HCT116 (cell line): ENCODE results near the gene SLC5A1. TPM values are rescaled to one million over a fixed set of nuclear protein-coding genes. Genes with fewer than 3 reads are reported as not detected.

Experiments
- ATAC-seq: fragments of 200-7000 bp; cut with Tn5 transposase; 2 replicates; pipeline ENCODE4 v1.9.1; 2020; ENCODE audit warnings: mild to moderate bottlenecking, moderate library complexity
- BruUV-seq: library from RNA; stranded (reverse); fragments of 400-500 nt; replicated peaks from 2 replicates; lab custom pipeline; 2021; lab: Mats Ljungman, UMichigan
- CTCF ChIA-PET: fragments of 300-600 bp; sonication (Branson Sonifier 250); formaldehyde crosslinking; loops from one replicate; lab custom pipeline; 2021; ENCODE audit warnings: antibody characterized with exemption; lab: Charles Lee
- POLR2A ChIA-PET: fragments of 300-600, 350-600 bp; sonication (Branson Sonifier 250); formaldehyde crosslinking; loops from one replicate; lab custom pipeline; 2021; ENCODE audit warnings: antibody characterized with exemption; lab: Charles Lee
- RAD21 ChIA-PET, 2 experiments: fragments of 300-600 bp; sonication (Branson Sonifier 250); formaldehyde crosslinking; loops; one replicate each; lab custom pipeline; 2023; ENCODE audit warnings: low total read pairs in 2 of 2; ENCODE audit not compliant: uncharacterized antibody in 2 of 2, unreplicated experiment in 2 of 2, low non-redundant PET in 1 of 2; lab: Charles Lee
- DNase-seq: peaks from one replicate; pipeline ENCODE4 v3.0.0-alpha.2; 2010; ENCODE audit warnings: low read depth, low spot score
- H2AFZ ChIP-seq: fragments of 200-600 bp; shearing (Covaris generic), sonication (generic); 2 replicates; pipeline ENCODE4 v1.6.1; 2017; ENCODE audit warnings: low read depth, mixed run types, mixed read lengths, antibody characterized with exemption, low read length; ENCODE audit not compliant: poor library complexity, severe bottlenecking
- H3K27ac ChIP-seq: 2 replicates; pipeline ENCODE4 v1.5.1; 2012; ENCODE audit warnings: low read depth, low read length
- H3K27me3 ChIP-seq: fragments of 200-600 bp; sonication (generic); 2 replicates; pipeline ENCODE4 v1.6.1; 2016; ENCODE audit warnings: mixed run types, low read length, mixed read lengths; ENCODE audit not compliant: insufficient read depth
- H3K36me3 ChIP-seq, 2 experiments: fragments of 200-500 bp in 1 of 2; fragments of 200-600 bp in 1 of 2; sonication (Bioruptor generic) in 1 of 2; sonication (generic) in 1 of 2; 2 replicates each; pipeline versions ENCODE4 v1.5.1 to v1.6.1; 2014 to 2016; ENCODE audit warnings: low read length in 2 of 2, inconsistent platforms in 1 of 2, mixed read lengths in 1 of 2, mixed run types in 1 of 2; ENCODE audit not compliant: insufficient read depth in 2 of 2, control insufficient read depth in 1 of 2
- H3K4me1 ChIP-seq, 2 experiments: fragments of 200-600 bp in 1 of 2; sonication (generic) in 1 of 2; 2 replicates each; pipeline versions ENCODE4 v1.5.1 to v1.6.1; 2012 to 2017; ENCODE audit warnings: low read length in 2 of 2, inconsistent platforms in 1 of 2, mild to moderate bottlenecking in 1 of 2, mixed read lengths in 1 of 2, mixed run types in 1 of 2, moderate library complexity in 1 of 2; ENCODE audit not compliant: insufficient read depth in 2 of 2, control insufficient read depth in 1 of 2
- H3K4me2 ChIP-seq: fragments of 200-600 bp; sonication (generic); 2 replicates; pipeline ENCODE4 v1.6.1; 2017; ENCODE audit warnings: mixed run types, low read length, mixed read lengths
- H3K4me3 ChIP-seq, 2 experiments: fragments of 200-600 bp in 1 of 2; sonication (generic) in 1 of 2; replicated peaks in 1 of 2; 2 replicates each; pipeline ENCODE4 v1.5.1; 2011 to 2016; ENCODE audit warnings: low read length in 2 of 2, control low read depth in 1 of 2, low read depth in 1 of 2, mild to moderate bottlenecking in 1 of 2, mixed read lengths in 1 of 2, mixed run types in 1 of 2
- H3K79me2 ChIP-seq: fragments of 200-600 bp; sonication (generic); 2 replicates; pipeline ENCODE4 v1.6.1; 2017; ENCODE audit warnings: mild to moderate bottlenecking, mixed run types, low read length, moderate library complexity, mixed read lengths; ENCODE audit not compliant: insufficient read depth
- H3K9ac ChIP-seq: fragments of 200-600 bp; sonication (generic); 2 replicates; pipeline ENCODE4 v1.6.1; 2016; ENCODE audit warnings: low read length, mixed read lengths
- H3K9me2 ChIP-seq: fragments of 200-600 bp; sonication (generic), shearing (Covaris generic); 2 replicates; pipeline ENCODE4 v1.6.1; 2017; ENCODE audit warnings: mixed run types, mild to moderate bottlenecking, moderate library complexity; ENCODE audit not compliant: insufficient read depth
- H3K9me3 ChIP-seq, 2 experiments: fragments of 200-500 bp in 1 of 2; fragments of 200-600 bp in 1 of 2; sonication (Bioruptor generic) in 1 of 2; sonication (generic) in 1 of 2; 2 replicates each; pipeline ENCODE4 v1.6.1; 2014 to 2017; ENCODE audit warnings: low read length in 2 of 2, mixed read lengths in 2 of 2, inconsistent platforms in 1 of 2, low read depth in 1 of 2, mild to moderate bottlenecking in 1 of 2, mixed run types in 1 of 2, moderate library complexity in 1 of 2; ENCODE audit not compliant: control insufficient read depth in 1 of 2, insufficient read depth in 1 of 2
- H4K20me1 ChIP-seq: fragments of 200-600 bp; sonication (generic), shearing (Covaris generic); 2 replicates; pipeline ENCODE4 v1.6.1; 2017; ENCODE audit warnings: mixed run types, mild to moderate bottlenecking, moderate library complexity; ENCODE audit not compliant: insufficient read depth
- CEBPB ChIP-seq: IDR thresholded peaks from 2 replicates; pipeline ENCODE4 v1.6.1; 2012; ENCODE audit warnings: low read depth
- EGR1 ChIP-seq: IDR thresholded peaks from 2 replicates; pipeline ENCODE4 v1.6.1; 2012; ENCODE audit warnings: low read depth
- FOSL1 ChIP-seq: IDR thresholded peaks from 2 replicates; pipeline ENCODE4 v1.6.1; 2012; ENCODE audit warnings: low read depth
- JUND ChIP-seq: IDR thresholded peaks from 2 replicates; pipeline ENCODE4 v1.6.1; 2012
- SIN3A ChIP-seq: IDR thresholded peaks from 2 replicates; pipeline ENCODE4 v1.6.1; 2012; ENCODE audit warnings: low read depth
- SP1 ChIP-seq: IDR thresholded peaks from 2 replicates; pipeline ENCODE4 v1.6.1; 2012; ENCODE audit warnings: low read depth
- TCF7L2 ChIP-seq: IDR thresholded peaks from 2 replicates; pipeline ENCODE4 v1.7.0; 2011; ENCODE audit warnings: borderline replicate concordance, inconsistent platforms; ENCODE audit not compliant: insufficient read depth, insufficient read length; ENCODE audit errors: extremely low read depth
- ZFX ChIP-seq: fragments of 450-650 bp; IDR thresholded peaks from 2 replicates; pipeline ENCODE4 v1.6.1; 2017
- intact Hi-C: fragments of 100-400 bp; cut with micrococcal nuclease; formaldehyde crosslinking; loops from 2 replicates; pipeline ENCODE4 v1.10.0; 2022
- total RNA-seq: library from RNA; stranded (reverse); gene quantifications from one replicate; pipeline ENCODE4 v1.2.1, GENCODE V29; 2021; ENCODE audit not compliant: unreplicated experiment

Gene SLC5A1
- total RNA-seq, 1 experiment from 2014 or later = 0.32 TPM

GRCh38 chr22:32020117-32020516 lies 22.9 kb upstream of the SLC5A1 start:
- peak; percentile 63; the same call in 1 of the 2 replicates for ATAC-seq

GRCh38 chr22:32021716-32022115 lies 21.3 kb upstream of the SLC5A1 start:
- Histone ChIP-seq H3K4me2 (no peak overlapping the region), H3K4me3 (no peak overlapping the region), H3K36me3 (no peaks in the 10 kb centered on the region), H3K27me3 (no peaks in the 10 kb centered on the region), H3K9me3 (no peaks in the 10 kb centered on the region), H4K20me1 (no peaks in the 10 kb centered on the region), H2AFZ (no peak overlapping the region), H3K9ac (no peak overlapping the region), H3K4me1 (peaks cover 0 to 34% of the 10 kb centered on the region in 2 experiments; a peak in 2 of 4 replicates), H3K27ac (no peak overlapping the region), H3K9me2 (no peaks in the 10 kb centered on the region), H3K79me2 (no peaks in the 10 kb centered on the region)
- no peak for ATAC-seq
- CTCF ChIA-PET = no interaction called here
- TF ChIP-seq SP1 = no peak
- no peak for TF ChIP-seq ZFX
- RAD21 ChIA-PET = no interaction called here
- no peak for DNase-seq
- intact Hi-C loops = no loop called here
- BruUV-seq = no TSS peak
- POLR2A ChIA-PET = no interaction called here

More at GRCh38 chr22:32020117-32020516, 22.9 kb upstream of the SLC5A1 start:
- Histone ChIP-seq H3K9me3 (no peaks in the 10 kb centered on the region), H3K4me2 (peak overlapping the region; percentile 34), H3K9ac (no peak overlapping the region), H3K27me3 (no peaks in the 10 kb centered on the region), H3K9me2 (no peaks in the 10 kb centered on the region), H3K27ac (no peak overlapping the region), H4K20me1 (no peaks in the 10 kb centered on the region), H3K4me3 (no peak overlapping the region), H3K79me2 (no peaks in the 10 kb centered on the region), H3K4me1 (peaks cover 0 to 31% of the 10 kb centered on the region in 2 experiments; a peak in 2 of 4 replicates)
- RAD21 ChIA-PET = no interaction called here
- POLR2A ChIA-PET = no interaction called here
- intact Hi-C loops = no loop called here
- peak; percentile 51 for DNase-seq
- TF ChIP-seq FOSL1 = peak; percentile 57
- TF ChIP-seq EGR1 = no peak
- TF ChIP-seq TCF7L2 = no peak
- TF ChIP-seq CEBPB = peak; percentile 49; the same call in 1 of the 2 replicates
- peak; percentile 53 for TF ChIP-seq JUND
- TF ChIP-seq SIN3A = peak; percentile 43; the same call in 1 of the 2 replicates
- TF ChIP-seq, all 23 proteins: peak for 4
- no TSS peak for BruUV-seq
- no peak overlapping the region for H2AFZ ChIP-seq
- CTCF ChIA-PET = no interaction called here
- no peaks in the 10 kb centered on the region for H3K36me3 ChIP-seq
